Midbrain (tissue), 1 donor: ENCODE data around the gene BCL2.
"Not testable (repeated sequence)": the region's sequence is repeated elsewhere in the genome, so short reads cannot be mapped to it uniquely, and the experiment has no call there.

ENCODE experiments used
- DNase-seq: peaks from one replicate; lab custom pipeline; 2025; lab: John Stamatoyannopoulos, UW

The BCL2 gene

DNA sequence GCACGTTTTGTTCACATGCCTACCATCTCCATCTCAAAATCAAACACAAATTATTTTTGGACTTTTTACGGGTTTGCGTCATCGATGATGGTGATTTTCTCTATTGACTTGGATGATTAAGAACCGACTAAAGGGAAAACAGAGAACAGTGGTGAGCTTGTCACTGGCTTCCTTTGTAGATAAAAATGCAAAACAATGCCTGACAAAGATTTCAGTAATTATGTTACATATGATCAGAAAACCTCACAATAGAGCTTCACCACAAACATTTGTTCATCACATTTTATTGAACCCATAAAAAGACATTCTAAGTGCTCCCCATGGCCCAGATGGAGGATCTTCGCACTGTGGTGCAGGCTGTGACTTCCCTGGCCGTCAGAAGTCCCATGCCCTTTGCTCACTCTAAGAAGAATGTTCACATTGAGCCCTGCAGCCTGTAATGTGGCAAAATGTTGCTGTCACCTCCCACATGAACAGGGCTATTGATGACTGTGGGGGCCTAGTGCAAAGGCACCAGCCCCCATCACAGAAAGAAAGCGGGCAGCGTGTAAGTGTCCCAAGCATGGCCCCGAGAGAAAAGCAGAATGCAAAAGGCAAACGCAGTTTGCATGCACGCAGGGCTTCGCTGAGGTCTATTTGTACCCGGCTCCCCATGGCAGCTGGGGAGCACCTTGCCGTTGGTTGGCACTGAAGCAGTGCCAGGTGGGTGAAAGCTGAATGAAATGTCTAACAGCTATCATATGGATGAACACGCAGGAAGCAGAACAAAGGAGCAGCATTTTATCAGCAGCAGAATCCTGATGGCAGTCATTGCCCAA lies 60.6 kb downstream of the BCL2 start:
- peak; percentile 35 for DNase-seq

- DNase-seq = peak; percentile 24
These were observed 62.1 kb downstream of the BCL2 start for GRCh38 chr18:63257453-63257852.

GRCh38 chr18:63255435-63255834 lies 64.1 kb downstream of the BCL2 start:
- no peak for DNase-seq

DNA sequence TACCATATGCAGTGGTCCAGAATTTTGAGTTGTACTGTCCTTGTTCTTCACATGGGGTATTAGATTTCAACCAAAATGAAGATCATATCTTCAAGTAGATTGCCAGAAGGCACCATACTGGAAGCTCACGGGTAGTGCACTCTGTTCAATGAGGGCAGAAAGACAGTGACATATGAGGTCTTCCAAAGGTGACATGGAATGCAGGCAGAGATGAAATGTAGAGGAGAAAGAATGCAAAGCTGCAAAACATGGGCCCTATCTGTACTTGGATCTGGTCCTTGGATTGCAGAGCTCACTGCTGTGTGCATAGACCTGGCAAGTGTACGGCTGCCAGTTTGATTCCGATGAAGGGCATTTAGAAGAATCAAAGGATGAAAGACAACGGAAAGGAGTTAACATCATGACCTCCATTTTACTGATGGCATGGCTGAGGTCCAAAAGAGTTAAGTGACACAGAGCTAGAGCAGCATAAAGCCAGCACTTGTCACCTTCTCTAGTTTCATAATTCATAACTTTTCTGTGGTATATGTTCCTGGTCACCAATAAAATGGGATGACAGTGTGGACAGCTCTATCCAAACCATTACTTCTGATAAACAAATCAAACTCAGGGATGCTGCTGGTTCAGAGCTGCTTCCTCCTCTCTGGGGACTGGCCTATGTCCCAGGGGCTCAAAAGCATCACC lies 64.7 kb downstream of the BCL2 start:
- no peak for DNase-seq

DNA sequence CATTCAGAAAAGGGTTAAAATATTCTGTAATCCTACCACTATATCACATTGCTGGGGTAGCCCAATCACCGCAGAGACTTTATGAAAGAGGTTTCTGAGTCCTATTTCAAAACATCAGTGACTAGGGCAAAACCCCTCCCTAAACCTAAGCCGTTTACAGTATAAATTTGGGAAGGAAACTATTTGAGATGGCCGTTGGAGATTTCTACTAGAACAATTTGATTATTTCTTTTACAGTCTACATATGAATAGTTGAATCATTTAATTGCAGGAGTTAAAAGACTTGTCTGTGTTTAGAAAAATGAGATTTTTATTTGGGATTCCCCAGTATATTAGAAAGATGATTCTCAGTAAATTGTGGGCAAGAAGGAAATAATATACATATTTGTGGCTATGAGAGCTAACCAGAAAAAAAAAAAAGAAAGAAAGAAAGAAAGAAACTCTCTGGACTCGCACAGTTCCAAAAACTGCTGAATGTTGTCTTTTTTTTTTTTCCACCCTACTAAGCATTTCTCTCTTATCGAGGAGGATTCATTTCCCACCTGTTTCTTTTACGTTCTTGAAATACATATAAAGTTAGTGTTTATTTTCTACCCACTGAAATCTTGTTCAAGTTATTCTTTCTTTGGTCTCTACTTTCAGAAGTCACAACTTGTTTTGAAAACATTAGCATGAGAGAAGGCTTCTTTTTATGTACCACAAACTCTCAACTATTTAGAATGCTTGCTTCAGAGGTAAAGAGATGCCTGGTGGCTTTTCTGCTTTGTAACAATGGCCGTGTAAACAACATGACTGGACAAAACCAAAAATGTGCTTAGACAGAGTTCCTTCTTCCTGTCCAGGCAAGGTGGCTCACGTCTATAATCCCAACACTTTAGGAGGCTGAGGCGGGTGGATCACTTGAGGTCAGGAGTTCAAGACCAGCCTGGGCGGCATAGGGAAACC lies 65.9 kb downstream of the BCL2 start:
- no peak for DNase-seq

DNA sequence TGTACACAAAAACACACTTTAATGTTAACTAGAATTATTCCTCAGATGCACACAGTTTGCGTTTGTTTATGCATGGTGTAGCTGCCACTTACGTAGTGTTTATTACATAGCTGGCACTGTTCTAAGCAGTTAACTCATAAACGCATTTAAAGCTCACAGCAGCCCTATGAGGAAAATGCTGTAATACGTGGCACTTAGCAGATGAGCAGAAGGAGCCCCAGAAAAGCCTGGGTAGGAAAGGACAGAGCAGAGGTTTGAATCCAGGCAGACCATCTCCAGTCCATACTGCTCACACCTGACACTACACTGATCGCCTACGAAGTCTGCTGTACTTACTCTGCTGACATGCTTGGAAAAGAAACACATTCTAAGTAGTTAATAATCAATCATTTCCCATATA lies 66.6 kb downstream of the BCL2 start:
- no peak for DNase-seq

DNA sequence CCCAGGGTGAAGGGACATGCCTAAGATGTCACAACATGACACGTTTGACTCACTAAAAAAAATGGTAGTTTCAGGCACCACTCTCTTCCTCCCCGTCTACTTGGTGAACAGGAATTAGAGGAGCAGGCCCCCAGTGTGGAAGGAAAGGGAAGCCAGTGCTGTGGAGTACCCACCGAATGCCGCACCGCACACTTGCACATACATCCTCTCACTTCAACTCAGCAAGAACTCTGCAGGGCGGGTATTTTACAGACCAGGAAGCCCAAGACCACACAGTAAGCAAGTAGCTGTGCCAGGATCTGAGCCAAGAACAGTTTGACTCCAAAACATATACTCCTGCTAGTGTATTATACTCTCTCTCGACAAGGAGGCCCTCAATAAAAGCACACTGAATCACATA lies 69.8 kb downstream of the BCL2 start:
- DNase-seq = no peak

- no peak for DNase-seq
These were observed 71.6 kb downstream of the BCL2 start for GRCh38 chr18:63247926-63248325.

GRCh38 chr18:63247506-63247905 lies 72.1 kb downstream of the BCL2 start:
- no peak for DNase-seq

GRCh38 chr18:63245600-63245999 lies 74.0 kb downstream of the BCL2 start:
- no peak for DNase-seq

GRCh38 chr18:63244607-63245006 lies 75.0 kb downstream of the BCL2 start:
- no peak for DNase-seq

DNA sequence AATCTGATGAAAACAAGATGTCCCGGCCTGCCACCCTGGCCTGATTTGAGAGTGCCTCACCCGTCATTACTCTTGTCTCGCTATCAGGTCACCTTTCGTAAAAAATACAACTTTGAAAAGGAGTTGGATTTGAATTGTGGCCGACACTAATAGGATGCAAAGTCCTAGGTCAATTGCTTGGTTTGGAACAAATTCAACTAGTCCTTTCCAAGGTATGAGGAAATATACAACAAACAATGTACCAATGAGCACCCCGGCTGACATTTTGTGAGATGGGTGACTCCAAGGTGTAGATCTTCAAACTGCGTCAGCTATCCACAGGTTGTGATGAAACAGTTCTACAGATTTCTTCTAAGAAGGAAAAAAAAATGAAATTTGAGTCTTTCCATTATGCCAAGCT lies 77.8 kb downstream of the BCL2 start:
- DNase-seq = no peak

- no peak for DNase-seq
These were observed 78.3 kb downstream of the BCL2 start for GRCh38 chr18:63241317-63241712.

DNA sequence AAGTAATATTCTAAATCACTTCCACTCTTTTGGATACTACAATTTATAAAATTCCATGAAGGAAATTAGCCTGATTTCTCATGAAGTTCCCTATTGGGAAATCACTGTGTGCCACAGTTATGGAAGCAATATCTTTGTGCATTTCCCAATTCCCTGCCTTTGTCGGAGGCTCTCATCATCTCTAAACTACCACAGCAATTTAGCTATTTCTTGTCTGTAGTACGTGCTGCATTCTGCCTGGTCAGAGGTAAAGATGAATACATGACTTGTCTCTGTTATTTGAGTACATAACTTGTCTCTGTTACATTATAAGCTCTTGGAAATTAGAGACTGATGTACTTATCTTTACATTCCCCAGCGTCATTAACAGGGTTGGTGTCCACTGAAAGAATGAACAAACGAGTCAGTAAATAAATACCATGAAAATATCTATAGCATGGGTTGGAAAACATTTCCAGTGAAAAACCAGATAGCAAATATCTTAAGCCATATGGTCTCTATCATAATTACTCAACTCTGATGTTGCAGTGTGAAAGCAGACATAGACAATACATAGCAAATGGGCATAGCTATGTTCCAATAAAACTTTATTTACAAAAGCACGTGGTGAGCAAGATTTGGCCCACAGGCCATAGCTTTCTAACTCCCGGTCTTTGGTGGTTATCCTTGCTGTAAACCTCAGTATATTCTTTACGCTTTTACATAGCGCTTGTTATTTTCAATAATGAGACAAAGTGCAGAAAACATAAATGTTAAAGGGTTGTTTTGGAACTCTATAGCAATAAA lies 78.8 kb downstream of the BCL2 start:
- DNase-seq = no peak

GRCh38 chr18:63238693-63239075 lies 80.9 kb downstream of the BCL2 start:
- no peak for DNase-seq

DNA sequence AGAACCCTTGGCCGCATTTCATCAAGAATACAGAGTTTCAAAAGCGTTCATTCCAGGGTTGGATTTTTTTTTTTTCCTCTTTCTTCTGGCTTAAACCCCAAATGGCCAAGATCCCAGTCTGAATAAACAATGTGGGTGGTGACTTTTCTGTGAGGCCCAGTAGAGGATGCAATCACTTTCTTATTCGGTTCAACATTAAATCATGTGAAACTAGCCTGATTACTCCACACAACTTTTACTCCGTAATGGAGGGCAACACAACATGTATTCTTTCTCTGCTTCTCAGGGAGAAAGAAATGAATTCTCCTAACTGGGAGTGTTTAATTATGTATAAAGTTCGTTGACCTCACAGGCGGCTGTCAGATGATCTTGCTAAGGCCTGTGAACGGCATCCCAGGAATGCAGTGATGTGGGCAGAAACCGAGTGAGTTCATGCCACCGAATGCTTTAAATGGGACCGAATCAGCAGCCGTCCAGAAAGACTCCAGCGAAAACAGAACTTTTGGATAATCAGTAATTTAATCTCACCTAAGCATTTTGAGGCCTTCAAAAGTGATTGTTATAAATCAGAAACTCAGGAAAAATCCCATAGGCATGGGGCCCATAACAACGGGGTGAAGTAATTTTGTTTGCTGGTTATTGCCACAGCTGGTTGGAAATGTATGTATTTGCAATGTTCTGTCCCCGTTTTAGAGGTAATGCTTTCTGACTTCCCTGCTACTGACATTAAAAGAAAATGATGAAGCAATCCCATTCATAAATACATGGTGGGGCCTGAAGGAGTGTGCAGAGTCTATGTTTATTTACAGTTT lies 81.5 kb downstream of the BCL2 start:
- peak; percentile 75 for DNase-seq

GRCh38 chr18:63236921-63237846 lies 82.4 kb downstream of the BCL2 start:
- no peak for DNase-seq

GRCh38 chr18:63236406-63236805 lies 83.2 kb downstream of the BCL2 start:
- peak; percentile 31 for DNase-seq

- DNase-seq = not testable (repeated sequence)
These were observed 83.6 kb downstream of the BCL2 start for GRCh38 chr18:63235920-63236319.

- no peak for DNase-seq
These were observed 84.7 kb downstream of the BCL2 start for GRCh38 chr18:63234841-63235240.
